ENCODE data around the gene HOXB1.

DNA sequence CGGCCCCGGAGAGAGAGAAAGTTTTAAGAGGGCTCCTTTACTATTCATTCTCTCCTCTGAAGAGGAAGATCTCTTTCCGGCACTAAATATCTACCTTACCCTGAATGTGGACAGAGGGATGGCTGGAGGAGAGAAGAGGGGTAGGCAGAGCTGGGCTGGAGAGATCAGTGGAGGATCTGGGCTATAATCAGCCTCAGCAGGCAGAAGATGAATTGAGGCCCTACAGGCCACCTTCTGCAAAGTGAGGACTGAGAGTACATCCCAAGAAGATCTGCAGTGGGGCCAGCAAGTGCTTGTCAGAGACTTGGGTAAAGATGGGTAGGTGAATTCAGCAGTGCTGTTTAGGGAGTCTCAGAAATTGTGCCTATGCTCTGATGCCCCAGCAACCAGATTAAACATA lies 6.5 kb upstream of the HOXB1 start:
- TF ChIP-seq POLR2AphosphoS5 (IDR thresholded peaks at IDR 0.05; ENCODE audit: low read depth, low read length) (no peak), TCF7L2 (IDR thresholded peaks at IDR 0.05; ENCODE audit: low read depth, low read length) (no peak)
- TF ChIP-seq, protein P1, sequence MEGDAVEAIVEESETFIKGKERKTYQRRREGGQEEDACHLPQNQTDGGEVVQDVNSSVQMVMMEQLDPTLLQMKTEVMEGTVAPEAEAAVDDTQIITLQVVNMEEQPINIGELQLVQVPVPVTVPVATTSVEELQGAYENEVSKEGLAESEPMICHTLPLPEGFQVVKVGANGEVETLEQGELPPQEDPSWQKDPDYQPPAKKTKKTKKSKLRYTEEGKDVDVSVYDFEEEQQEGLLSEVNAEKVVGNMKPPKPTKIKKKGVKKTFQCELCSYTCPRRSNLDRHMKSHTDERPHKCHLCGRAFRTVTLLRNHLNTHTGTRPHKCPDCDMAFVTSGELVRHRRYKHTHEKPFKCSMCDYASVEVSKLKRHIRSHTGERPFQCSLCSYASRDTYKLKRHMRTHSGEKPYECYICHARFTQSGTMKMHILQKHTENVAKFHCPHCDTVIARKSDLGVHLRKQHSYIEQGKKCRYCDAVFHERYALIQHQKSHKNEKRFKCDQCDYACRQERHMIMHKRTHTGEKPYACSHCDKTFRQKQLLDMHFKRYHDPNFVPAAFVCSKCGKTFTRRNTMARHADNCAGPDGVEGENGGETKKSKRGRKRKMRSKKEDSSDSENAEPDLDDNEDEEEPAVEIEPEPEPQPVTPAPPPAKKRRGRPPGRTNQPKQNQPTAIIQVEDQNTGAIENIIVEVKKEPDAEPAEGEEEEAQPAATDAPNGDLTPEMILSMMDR (IDR thresholded peaks at IDR 0.05): no peak
- TF ChIP-seq, protein P2, sequence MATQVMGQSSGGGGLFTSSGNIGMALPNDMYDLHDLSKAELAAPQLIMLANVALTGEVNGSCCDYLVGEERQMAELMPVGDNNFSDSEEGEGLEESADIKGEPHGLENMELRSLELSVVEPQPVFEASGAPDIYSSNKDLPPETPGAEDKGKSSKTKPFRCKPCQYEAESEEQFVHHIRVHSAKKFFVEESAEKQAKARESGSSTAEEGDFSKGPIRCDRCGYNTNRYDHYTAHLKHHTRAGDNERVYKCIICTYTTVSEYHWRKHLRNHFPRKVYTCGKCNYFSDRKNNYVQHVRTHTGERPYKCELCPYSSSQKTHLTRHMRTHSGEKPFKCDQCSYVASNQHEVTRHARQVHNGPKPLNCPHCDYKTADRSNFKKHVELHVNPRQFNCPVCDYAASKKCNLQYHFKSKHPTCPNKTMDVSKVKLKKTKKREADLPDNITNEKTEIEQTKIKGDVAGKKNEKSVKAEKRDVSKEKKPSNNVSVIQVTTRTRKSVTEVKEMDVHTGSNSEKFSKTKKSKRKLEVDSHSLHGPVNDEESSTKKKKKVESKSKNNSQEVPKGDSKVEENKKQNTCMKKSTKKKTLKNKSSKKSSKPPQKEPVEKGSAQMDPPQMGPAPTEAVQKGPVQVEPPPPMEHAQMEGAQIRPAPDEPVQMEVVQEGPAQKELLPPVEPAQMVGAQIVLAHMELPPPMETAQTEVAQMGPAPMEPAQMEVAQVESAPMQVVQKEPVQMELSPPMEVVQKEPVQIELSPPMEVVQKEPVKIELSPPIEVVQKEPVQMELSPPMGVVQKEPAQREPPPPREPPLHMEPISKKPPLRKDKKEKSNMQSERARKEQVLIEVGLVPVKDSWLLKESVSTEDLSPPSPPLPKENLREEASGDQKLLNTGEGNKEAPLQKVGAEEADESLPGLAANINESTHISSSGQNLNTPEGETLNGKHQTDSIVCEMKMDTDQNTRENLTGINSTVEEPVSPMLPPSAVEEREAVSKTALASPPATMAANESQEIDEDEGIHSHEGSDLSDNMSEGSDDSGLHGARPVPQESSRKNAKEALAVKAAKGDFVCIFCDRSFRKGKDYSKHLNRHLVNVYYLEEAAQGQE (IDR thresholded peaks at IDR 0.05; ENCODE audit: insufficient read depth in 1 of 2, low read depth in 2 of 2, low read length in 1 of 2): no peak
